HG03064 (cell line): ENCODE data around the gene GM2A.

Source experiments
- ATAC-seq: cut with Tn5 transposase; IDR thresholded peaks from one replicate; pipeline ENCODE4 v1.9.1; 2021; ENCODE audit warnings: low read depth; ENCODE audit not compliant: unreplicated experiment

The GM2A gene

GRCh38 chr5:151252762-151253604, at the start of gene GM2A:
TSS of gene GM2A (plus strand) at chr5:151253185. CDS start at chr5:151253217, 32 bp downstream.
- ATAC-seq, result peak; percentile 81

- ATAC-seq, result no peak
Measured at GRCh38 chr5:151204051-151204450, 48.9 kb upstream of the GM2A start.

- no peak for ATAC-seq
Measured at GRCh38 chr5:151205411-151205810, 47.6 kb upstream of the GM2A start.

- no peak for ATAC-seq
Measured at GRCh38 chr5:151208481-151208914, 44.5 kb upstream of the GM2A start.

- ATAC-seq, result no peak
Measured at GRCh38 chr5:151212406-151212798, 40.6 kb upstream of the GM2A start.

GRCh38 chr5:151213803-151214613, 39.0 kb upstream of the GM2A start:
- ATAC-seq, result peak; percentile 75

GRCh38 chr5:151214614-151215545, 38.1 kb upstream of the GM2A start:
- peak; percentile 58 for ATAC-seq

GRCh38 chr5:151215546-151215880, 37.5 kb upstream of the GM2A start:
- ATAC-seq, result no peak

- no peak for ATAC-seq
Measured at GRCh38 chr5:151216781-151217180, 36.2 kb upstream of the GM2A start.

- no peak for ATAC-seq
Measured at GRCh38 chr5:151218177-151218576, 34.8 kb upstream of the GM2A start.

- no peak for ATAC-seq
Measured at GRCh38 chr5:151219138-151219537, 33.8 kb upstream of the GM2A start.

GRCh38 chr5:151219789-151220188, 33.2 kb upstream of the GM2A start:
- no peak for ATAC-seq

GRCh38 chr5:151221574-151221973, 31.4 kb upstream of the GM2A start:
- ATAC-seq, result no peak

- no peak for ATAC-seq
Measured at GRCh38 chr5:151222054-151222789, 30.8 kb upstream of the GM2A start.

GRCh38 chr5:151222790-151223446, 30.1 kb upstream of the GM2A start:
- peak; percentile 67 for ATAC-seq

GRCh38 chr5:151223447-151224264, 29.3 kb upstream of the GM2A start, which contains the start of gene CCDC69:
TSS of gene CCDC69 (minus strand) at chr5:151224092. CDS start at chr5:151223970, 122 bp downstream.
- peak; percentile 73 for ATAC-seq

- no peak for ATAC-seq
Measured at GRCh38 chr5:151224372-151224771, 28.6 kb upstream of the GM2A start.

GRCh38 chr5:151225071-151225470, 27.9 kb upstream of the GM2A start:
- no peak for ATAC-seq
